Measurements from ENCODE around the gene TSGA10IP. TPM values are rescaled to one million over a fixed set of nuclear protein-coding genes. Genes with fewer than 3 reads are reported as not detected.

TSGA10IP gene
- total RNA-seq, 1 experiment from 2014 or later: not detected

GRCh38 chr11:66006891-66007176 is 61.6 kb downstream of the TSGA10IP start:
- Histone ChIP-seq H3K4me1 (ENCODE audit: control insufficient read depth, insufficient read depth, low read length) (peaks cover 45% of the 10 kb centered on the region), H3K9me3 (ENCODE audit: control insufficient read depth, insufficient read depth, low read depth, low read length) (no peaks in the 10 kb centered on the region), H3K27me3 (ENCODE audit: control insufficient read depth, insufficient read depth, low read length) (no peaks in the 10 kb centered on the region), H3K4me3 (ENCODE audit: low read depth in 2 of 2, low read length in 2 of 2) (no peak overlapping the region), H3K27ac (ENCODE audit: low read length) (peak overlapping the region; percentile 64), H3K36me3 (ENCODE audit: control insufficient read depth, insufficient read depth, low read length) (peaks cover 10% of the 10 kb centered on the region; the same call in 1 of the 2 replicates)
- ChIA-PET CTCF (no interaction called here), POLR2A (interaction anchor here (0.5 kb wide), 1 partner anchor 499 kb away, joined by 5 read pairs; no protein-coding TSS in a partner anchor)
- BruUV-seq (replicated peaks): no TSS peak
- TF ChIP-seq SIN3A (IDR thresholded peaks at IDR 0.05; ENCODE audit: borderline replicate concordance, insufficient read depth, low read depth, low read length): no peak
- TF ChIP-seq POLR2AphosphoS5 (IDR thresholded peaks at IDR 0.05; ENCODE audit: low read depth, low read length): no peak
- no peak for TF ChIP-seq CTCF (IDR thresholded peaks at IDR 0.05)
- no peak for TF ChIP-seq TCF7L2 (IDR thresholded peaks at IDR 0.05; ENCODE audit: low read depth, low read length)
- no peak for TF ChIP-seq REST (IDR thresholded peaks at IDR 0.05; ENCODE audit: insufficient read depth in 1 of 2, low read depth in 2 of 2, low read length in 1 of 2)
- DNase-seq (ENCODE audit: low read depth, low spot score) (no peak), ATAC-seq (no peak)
- intact Hi-C loops (cut with micrococcal nuclease; ENCODE audit: unreplicated experiment): no loop called here
- in situ Hi-C loops (cut with HindIII; ENCODE audit: low pct_unique_long_range_greater_than_20kb, low sequenced_read_pairs): no loop called here

DNA sequence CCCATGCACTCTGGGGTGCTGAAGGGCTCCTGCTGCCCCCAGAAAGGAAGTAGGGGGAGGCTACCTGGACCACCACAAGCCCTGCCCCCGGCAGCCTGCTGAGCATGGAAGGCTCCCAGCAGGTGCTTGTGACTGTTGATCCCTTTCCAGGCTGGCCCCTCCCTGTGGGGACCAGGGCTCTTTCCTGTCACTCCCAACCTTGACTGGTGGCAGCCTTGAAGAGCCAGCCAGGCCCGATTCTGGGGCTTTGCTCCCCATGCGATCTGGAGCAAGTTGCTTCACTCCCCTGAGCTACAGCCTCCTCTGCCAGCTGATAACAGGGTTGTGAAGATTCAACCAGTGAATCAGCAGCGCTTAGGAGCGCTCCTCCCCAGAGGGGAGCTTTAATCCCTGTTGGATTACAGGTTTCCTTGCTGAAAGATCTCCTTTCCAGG is 61.9 kb downstream of the TSGA10IP start:
- no peak for DNase-seq (ENCODE audit: low read depth, low spot score)
- peaks cover 45% of the 10 kb centered on the region for H3K4me1 ChIP-seq (ENCODE audit: control insufficient read depth, insufficient read depth, low read length)
- H3K4me3 ChIP-seq (ENCODE audit: low read depth in 2 of 2, low read length in 2 of 2): no peak overlapping the region
- no peak for ATAC-seq
- BruUV-seq (replicated peaks): no TSS peak
- intact Hi-C loops (cut with micrococcal nuclease; ENCODE audit: unreplicated experiment) (no loop called here), in situ Hi-C loops (cut with HindIII; ENCODE audit: low pct_unique_long_range_greater_than_20kb, low sequenced_read_pairs) (no loop called here)
- ChIA-PET POLR2A (interaction anchor here (0.5 kb wide), 1 partner anchor 499 kb away, joined by 5 read pairs; no protein-coding TSS in a partner anchor), CTCF (no interaction called here)
- TF ChIP-seq POLR2AphosphoS5 (IDR thresholded peaks at IDR 0.05; ENCODE audit: low read depth, low read length) (no peak), TCF7L2 (IDR thresholded peaks at IDR 0.05; ENCODE audit: low read depth, low read length) (no peak), CTCF (IDR thresholded peaks at IDR 0.05) (no peak), SIN3A (IDR thresholded peaks at IDR 0.05; ENCODE audit: borderline replicate concordance, insufficient read depth, low read depth, low read length) (no peak), REST (IDR thresholded peaks at IDR 0.05; ENCODE audit: insufficient read depth in 1 of 2, low read depth in 2 of 2, low read length in 1 of 2) (no peak)
- peaks cover 10% of the 10 kb centered on the region; the same call in 1 of the 2 replicates for H3K36me3 ChIP-seq (ENCODE audit: control insufficient read depth, insufficient read depth, low read length)
- H3K27ac ChIP-seq (ENCODE audit: low read length): peak overlapping the region; percentile 64; the same call in 1 of the 2 replicates
- no peaks in the 10 kb centered on the region for H3K9me3 ChIP-seq (ENCODE audit: control insufficient read depth, insufficient read depth, low read depth, low read length)
- H3K27me3 ChIP-seq (ENCODE audit: control insufficient read depth, insufficient read depth, low read length): no peaks in the 10 kb centered on the region
